ENCODE measurements around the gene IARS1.

DNA sequence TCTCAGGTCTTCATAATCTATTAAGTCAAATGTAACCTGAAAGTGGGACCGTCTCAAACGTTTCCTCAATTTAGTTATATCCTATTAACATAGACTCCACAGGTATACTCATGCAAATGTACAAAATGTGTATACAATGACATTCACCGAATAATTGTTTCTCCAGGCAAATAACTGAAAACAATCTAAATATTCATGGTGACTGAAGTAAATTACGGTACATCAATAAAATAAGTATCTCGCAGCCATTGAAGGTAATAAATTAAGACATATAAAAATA is 482 bp downstream of the IARS1 start:
- TF ChIP-seq, protein P1, sequence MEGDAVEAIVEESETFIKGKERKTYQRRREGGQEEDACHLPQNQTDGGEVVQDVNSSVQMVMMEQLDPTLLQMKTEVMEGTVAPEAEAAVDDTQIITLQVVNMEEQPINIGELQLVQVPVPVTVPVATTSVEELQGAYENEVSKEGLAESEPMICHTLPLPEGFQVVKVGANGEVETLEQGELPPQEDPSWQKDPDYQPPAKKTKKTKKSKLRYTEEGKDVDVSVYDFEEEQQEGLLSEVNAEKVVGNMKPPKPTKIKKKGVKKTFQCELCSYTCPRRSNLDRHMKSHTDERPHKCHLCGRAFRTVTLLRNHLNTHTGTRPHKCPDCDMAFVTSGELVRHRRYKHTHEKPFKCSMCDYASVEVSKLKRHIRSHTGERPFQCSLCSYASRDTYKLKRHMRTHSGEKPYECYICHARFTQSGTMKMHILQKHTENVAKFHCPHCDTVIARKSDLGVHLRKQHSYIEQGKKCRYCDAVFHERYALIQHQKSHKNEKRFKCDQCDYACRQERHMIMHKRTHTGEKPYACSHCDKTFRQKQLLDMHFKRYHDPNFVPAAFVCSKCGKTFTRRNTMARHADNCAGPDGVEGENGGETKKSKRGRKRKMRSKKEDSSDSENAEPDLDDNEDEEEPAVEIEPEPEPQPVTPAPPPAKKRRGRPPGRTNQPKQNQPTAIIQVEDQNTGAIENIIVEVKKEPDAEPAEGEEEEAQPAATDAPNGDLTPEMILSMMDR (IDR thresholded peaks at IDR 0.05; ENCODE audit: insufficient read depth, low read length, poor library complexity, severe bottlenecking), result no peak
- TF ChIP-seq EZH2phosphoT487 (conservative IDR thresholded peaks at IDR 0.05; ENCODE audit: low read length), result no peak

All from SU-DHL-6 (cell line).